Activated CD4-positive, alpha-beta T cell treated with anti-CD3 and anti-CD28 coated beads for 48 hours (primary cell): Measurements from ENCODE around the gene PUS3.
"Not testable (repeated sequence)": the region's sequence is repeated elsewhere in the genome, so short reads cannot be mapped to it uniquely, and the experiment has no call there.

Source experiments
- DNase-seq: peaks from one replicate; pipeline ENCODE4 v3.0.0-alpha.2; 2020

Gene PUS3

DNA sequence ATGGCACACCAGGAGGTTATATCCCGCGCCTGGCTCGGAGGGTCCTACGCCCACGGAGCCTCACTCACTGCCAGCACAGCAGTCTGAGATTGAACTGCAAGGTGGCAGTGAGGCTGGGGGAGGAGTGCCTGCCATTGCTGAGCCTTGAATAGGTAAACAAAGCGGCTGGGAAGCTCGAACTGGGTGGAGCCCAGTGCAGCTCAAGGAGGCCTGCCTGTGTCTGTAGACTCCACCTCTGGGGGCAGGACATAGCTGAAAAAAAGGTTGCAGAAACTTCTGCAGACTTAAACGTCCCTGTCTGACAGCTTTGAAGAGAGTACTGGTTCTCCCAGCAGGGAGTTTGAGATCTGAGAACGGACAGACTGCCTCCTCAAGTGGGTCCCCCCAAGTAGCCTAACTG lies 45.3 kb downstream of the PUS3 start:
- not testable (repeated sequence) for DNase-seq

DNA sequence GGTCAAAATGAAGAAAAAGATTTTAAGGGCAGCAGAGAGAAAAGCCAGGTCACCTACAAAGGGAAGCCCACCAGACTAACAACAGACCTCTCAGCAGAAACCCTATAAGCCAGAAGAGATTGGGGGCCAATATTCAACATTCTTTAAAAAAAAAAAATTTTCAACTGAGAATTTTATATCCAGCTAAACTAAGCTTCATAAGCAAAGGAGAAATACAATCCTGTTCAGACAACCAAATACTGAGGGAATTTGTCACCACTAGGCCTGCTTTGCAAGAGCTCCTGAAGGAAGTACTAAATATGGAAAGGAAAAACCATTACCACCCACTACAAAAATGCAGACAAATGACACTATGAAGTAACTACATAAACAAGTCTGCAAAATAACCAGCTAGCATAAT lies 56.8 kb downstream of the PUS3 start:
- DNase-seq, result no peak
